K562 (cell line): Measurements from ENCODE around the gene ABHD8. TPM values are rescaled to one million over a fixed set of nuclear protein-coding genes. Genes with fewer than 3 reads are reported as not detected.

Experiments
- ARHGAP35 ChIP-seq: fragments of 450-650 bp; IDR thresholded peaks from 2 replicates; pipeline ENCODE4 v1.6.1; 2018; ENCODE audit not compliant: partially characterized antibody
- ARID1B ChIP-seq: fragments of 450-650 bp; IDR thresholded peaks from 2 replicates; pipeline ENCODE4 v1.6.1; 2016; ENCODE audit warnings: antibody characterized with exemption, mild to moderate bottlenecking, inconsistent platforms
- CBX3 ChIP-seq, 2 experiments: IDR thresholded peaks; 1 replicate in 1 of 2; 2 replicates in 1 of 2; pipeline ENCODE4 v1.6.1; 2012; ENCODE audit warnings: inconsistent platforms in 2 of 2, low read length in 2 of 2, borderline replicate concordance in 1 of 2, control low read depth in 1 of 2
- CHD1 ChIP-seq: fragments of 200-600 bp; sonication (generic); IDR thresholded peaks from one replicate; pipeline ENCODE4 v1.6.1; 2012; ENCODE audit warnings: mild to moderate bottlenecking, moderate library complexity, low read length, inconsistent platforms
- CREB3 ChIP-seq: fragments of 450-650 bp; conservative IDR thresholded peaks from 2 replicates; pipeline ENCODE4 v1.6.1; 2016; ENCODE audit warnings: missing genetic modification characterization, low read depth, mild to moderate bottlenecking, missing compliant biosample characterization, moderate library complexity
- EP400 ChIP-seq: fragments of 450-650 bp; IDR thresholded peaks from 2 replicates; pipeline ENCODE4 v1.6.1; 2017; ENCODE audit warnings: antibody characterized with exemption, mild to moderate bottlenecking, moderate library complexity
- ESRRB ChIP-seq: fragments of 250-450 bp; sonication (Bioruptor Pico); IDR thresholded peaks from 2 replicates; pipeline ENCODE4 v1.5.0; 2020; ENCODE audit warnings: mild to moderate bottlenecking, moderate library complexity, borderline replicate concordance
- ETS1 ChIP-seq: conservative IDR thresholded peaks from 2 replicates; pipeline ENCODE4 v1.6.1; 2011; ENCODE audit warnings: low read depth, mild to moderate bottlenecking, low read length; ENCODE audit not compliant: control insufficient read depth
- KLF10 ChIP-seq: fragments of 250-450 bp; sonication (Bioruptor Pico); IDR thresholded peaks from 2 replicates; pipeline ENCODE4 v1.6.1; 2021; ENCODE audit warnings: matching md5 sums
- MLLT1 ChIP-seq, 2 experiments: fragments of 450-650 bp; IDR thresholded peaks; 2 replicates each; pipeline ENCODE4 v1.6.1; 2016
- MTA1 ChIP-seq: fragments of 450-650 bp; IDR thresholded peaks from 2 replicates; pipeline ENCODE4 v1.6.1; 2017; ENCODE audit warnings: borderline replicate concordance
- MYBL2 ChIP-seq, 2 experiments: fragments of 450-650 bp in 1 of 2; sonication (generic) in 1 of 2; formaldehyde crosslinking in 1 of 2; IDR thresholded peaks; 2 replicates each; pipeline versions ENCODE4 v1.6.1 to v1.8.1; 2017 to 2022; ENCODE audit warnings: borderline replicate concordance in 1 of 2, inconsistent platforms in 1 of 2, low read depth in 1 of 2, mild to moderate bottlenecking in 1 of 2, missing genetic modification reagents in 1 of 2, moderate library complexity in 1 of 2
- NCOR1 ChIP-seq: fragments of 450-650 bp; IDR thresholded peaks from 2 replicates; pipeline ENCODE4 v1.6.1; 2016; ENCODE audit warnings: mild to moderate bottlenecking, moderate library complexity
- PCBP2 ChIP-seq: fragments of 200-400 bp; formaldehyde crosslinking; IDR thresholded peaks from 2 replicates; pipeline ENCODE4 v1.6.1; 2018; ENCODE audit warnings: low read length, low read depth, mild to moderate bottlenecking, moderate library complexity; ENCODE audit not compliant: poor library complexity, severe bottlenecking
- PKNOX1 ChIP-seq: fragments of 450-650 bp; IDR thresholded peaks from 2 replicates; pipeline ENCODE4 v1.6.1; 2016
- RNF219 ChIP-seq: fragments of 250-450 bp; sonication (Bioruptor Pico); IDR thresholded peaks from 2 replicates; pipeline ENCODE4 v1.5.0; 2022; ENCODE audit warnings: mild to moderate bottlenecking
- SAFB2 ChIP-seq: fragments of 200-400 bp; formaldehyde crosslinking; IDR thresholded peaks from 2 replicates; pipeline ENCODE4 v1.6.1; 2018; ENCODE audit warnings: borderline replicate concordance, low read length, low read depth, moderate library complexity; ENCODE audit not compliant: severe bottlenecking
- THRAP3 ChIP-seq: fragments of 450-650 bp; IDR thresholded peaks from 2 replicates; pipeline ENCODE4 v1.6.1; 2016; ENCODE audit warnings: mild to moderate bottlenecking, inconsistent platforms, borderline replicate concordance
- ZFX ChIP-seq: sonication (generic); formaldehyde crosslinking; IDR thresholded peaks from 2 replicates; pipeline ENCODE4 v1.8.0; 2022; ENCODE audit warnings: mild to moderate bottlenecking, missing genetic modification reagents, moderate library complexity
- ZNF3 ChIP-seq: fragments of 250-450 bp; sonication (Bioruptor Pico); IDR thresholded peaks from 2 replicates; pipeline ENCODE4 v1.5.0; 2021; ENCODE audit warnings: mild to moderate bottlenecking, moderate library complexity
- ZNF316 ChIP-seq: fragments of 450-650 bp; IDR thresholded peaks from 2 replicates; pipeline ENCODE4 v1.6.1; 2016
- ZNF436 ChIP-seq: fragments of 250-450, 450-650 bp; sonication (Bioruptor Pico); formaldehyde crosslinking; IDR thresholded peaks from 2 replicates; pipeline ENCODE4 v1.7.0; 2020; ENCODE audit warnings: mild to moderate bottlenecking
- ZNF764 ChIP-seq: fragments of 250-450 bp; sonication (Bioruptor Pico); IDR thresholded peaks from 2 replicates; pipeline ENCODE4 v1.4.0; 2020; ENCODE audit warnings: low read depth, mild to moderate bottlenecking, moderate library complexity
- polyA plus RNA-seq, 8 experiments: library from polyadenylated mRNA; depleted of rRNA in 4 of 8; stranded (reverse) in 5 of 8; unstranded in 3 of 8; fragments of >200 nt; fragmentation: Nextera tagmentation in 2 of 8; fragmentation: Illumina TruSeq in 1 of 8; extraction: Ambion mirVana in 2 of 8; extraction: Trizol in 1 of 8; gene quantifications; 2 replicates each; pipeline versions ENCODE4 v1.2.1 to v1.2.3, GENCODE V29; 2011 to 2014; ENCODE audit warnings: inconsistent platforms in 1 of 8, missing spikeins in 1 of 8
- total RNA-seq, 7 experiments: library from RNA; depleted of rRNA in 6 of 7; stranded (reverse); fragments of >200 nt in 6 of 7; fragmentation: Illumina TruSeq in 2 of 7; extraction: Trizol in 2 of 7; gene quantifications; 2 replicates each; pipeline versions ENCODE4 v1.2.1 to v1.2.3, GENCODE V29; 2011 to 2021; ENCODE audit warnings: low replicate concordance in 1 of 7

Gene ABHD8
- total and polyA plus RNA-seq, 9 of the 15 experiments (the other 6 are each of a cell fraction or from before 2014, with no cell fraction given): 0.04 to 6.6 (median 2.0) TPM; not detected in 1

GRCh38 chr19:17266589-17266974 lies 36.6 kb downstream of the ABHD8 start (continued):
- TF ChIP-seq KLF10 (CRISPR knock-in tag): no peak
- no peak for TF ChIP-seq CREB3
- TF ChIP-seq ZNF764: no peak
- TF ChIP-seq ETS1: no peak
- no peak for TF ChIP-seq MYBL2 (IDR thresholded peaks at IDR 0.05; ENCODE audit: low read depth)
- TF ChIP-seq MYBL2 (CRISPR knock-in tag; IDR thresholded peaks at IDR 0.05; ENCODE audit: borderline replicate concordance): no peak
- TF ChIP-seq THRAP3: peak; percentile 90
- no peak for TF ChIP-seq RNF219 (CRISPR knock-in tag)
- TF ChIP-seq PKNOX1: no peak
- no peak for TF ChIP-seq SAFB2
- TF ChIP-seq EP400: no peak
- TF ChIP-seq CHD1: no peak
- no peak for TF ChIP-seq CBX3 (IDR thresholded peaks at IDR 0.05; ENCODE audit: borderline replicate concordance in 1 of 2, low read length in 2 of 2)
- peak; percentile 3; the same call in 1 of the 2 replicates for TF ChIP-seq ZNF316
- TF ChIP-seq ESRRB (CRISPR knock-in tag): no peak
- TF ChIP-seq ZFX (CRISPR knock-in tag): peak; percentile 43; the same call in 1 of the 2 replicates
- TF ChIP-seq ARID1B: no peak
- no peak for TF ChIP-seq PCBP2
- no peak for TF ChIP-seq ZNF436 (CRISPR knock-in tag)
- TF ChIP-seq ZNF3 (CRISPR knock-in tag): no peak
- no peak for TF ChIP-seq ARHGAP35
- TF ChIP-seq MTA1: no peak
- no peak for TF ChIP-seq NCOR1
- 0 out of 4 replicates have a peak, but pooled peaks of 1 of the 2 experiments have one; percentile 89 for TF ChIP-seq MLLT1 (IDR thresholded peaks at IDR 0.05)
